HFFc6 (cell line): ENCODE data around the gene PATJ. TPM values are rescaled to one million over a fixed set of nuclear protein-coding genes. Genes with fewer than 3 reads are reported as not detected.
"Not testable (repeated sequence)": the region's sequence is repeated elsewhere in the genome, so short reads cannot be mapped to it uniquely, and the experiment has no call there.

Source experiments
- DNase-seq: peaks from one replicate; pipeline ENCODE4 v3.0.0-alpha.2; 2018
- H3K27ac Mint-ChIP-seq: 2 replicates; pipeline ENCODE4 v1.8.0; 2020; ENCODE audit warnings: mild to moderate bottlenecking, mixed read lengths
- H3K27me3 Mint-ChIP-seq: 2 replicates; pipeline ENCODE4 v1.8.0; 2021; ENCODE audit warnings: mild to moderate bottlenecking, moderate library complexity, mixed read lengths; ENCODE audit not compliant: insufficient read depth
- H3K36me3 Mint-ChIP-seq: 2 replicates; pipeline ENCODE4 v1.8.0; 2021; ENCODE audit warnings: low read depth, mixed read lengths
- H3K4me1 Mint-ChIP-seq: 2 replicates; pipeline ENCODE4 v1.8.0; 2020; ENCODE audit warnings: low read depth, mixed read lengths
- H3K4me3 Mint-ChIP-seq: 2 replicates; pipeline ENCODE4 v1.8.0; 2020; ENCODE audit warnings: mild to moderate bottlenecking, moderate library complexity, mixed read lengths
- H3K9me3 Mint-ChIP-seq: 2 replicates; pipeline ENCODE4 v1.8.0; 2020; ENCODE audit warnings: mild to moderate bottlenecking, mixed read lengths
- CTCF ChIP-seq: fragments of 200-600 bp; sonication (generic); IDR thresholded peaks from 2 replicates; pipeline ENCODE4 v1.5.0; 2021; ENCODE audit warnings: antibody characterized with exemption, mild to moderate bottlenecking
- total RNA-seq, 6 experiments: library from RNA; stranded (reverse); fragmentation: NEBNext Ultra II Directional; extraction: Animal tissue kit (Norgen Biotek cat#: 25700); gene quantifications; 2 replicates in 1 of 6; 3 replicates in 5 of 6; pipeline ENCODE4 v1.2.3, GENCODE V29; 2021

The PATJ gene
- total RNA-seq, 6 experiments from 2014 or later, result 4.7 to 8.0 (median 5.7) TPM

GRCh38 chr1:61955261-61955660 lies 213.0 kb downstream of the PATJ start:
- Mint-ChIP-seq H3K27me3 (no peaks in the 10 kb centered on the region), H3K36me3 (no peaks in the 10 kb centered on the region), H3K4me1 (no peaks in the 10 kb centered on the region), H3K9me3 (no peaks in the 10 kb centered on the region; the same call in 1 of the 2 replicates), H3K4me3 (no peak overlapping the region), H3K27ac (no peak overlapping the region)
- DNase-seq, result no peak
- TF ChIP-seq CTCF, result no peak

GRCh38 chr1:61956016-61956645 lies 213.9 kb downstream of the PATJ start:
- DNase-seq, result no peak
- H3K4me1 Mint-ChIP-seq, result no peaks in the 10 kb centered on the region

GRCh38 chr1:61956784-61957183 lies 214.5 kb downstream of the PATJ start:
- H3K27me3 Mint-ChIP-seq, result no peaks in the 10 kb centered on the region
- DNase-seq, result no peak
- peaks cover 8% of the 10 kb centered on the region for H3K9me3 Mint-ChIP-seq
- H3K36me3 Mint-ChIP-seq, result no peaks in the 10 kb centered on the region
- no peaks in the 10 kb centered on the region for H3K4me1 Mint-ChIP-seq
- no peak overlapping the region for H3K4me3 Mint-ChIP-seq
- H3K27ac Mint-ChIP-seq, result no peak overlapping the region
- TF ChIP-seq CTCF, result no peak

More at GRCh38 chr1:61956016-61956645, 213.9 kb downstream of the PATJ start:
- TF ChIP-seq CTCF, result no peak
- Mint-ChIP-seq H3K27ac (no peak overlapping the region), H3K9me3 (peaks cover 6% of the 10 kb centered on the region), H3K36me3 (no peaks in the 10 kb centered on the region), H3K4me3 (no peak overlapping the region), H3K27me3 (no peaks in the 10 kb centered on the region)

GRCh38 chr1:61961009-61961408 lies 218.7 kb downstream of the PATJ start:
- H3K4me3 Mint-ChIP-seq, result no peak overlapping the region
- no peak overlapping the region for H3K27ac Mint-ChIP-seq
- H3K9me3 Mint-ChIP-seq, result peaks cover 8% of the 10 kb centered on the region

GRCh38 chr1:61962631-61963030 lies 220.4 kb downstream of the PATJ start:
- TF ChIP-seq CTCF, result no peak
- no peaks in the 10 kb centered on the region for H3K36me3 Mint-ChIP-seq
- DNase-seq, result no peak
- H3K4me3 Mint-ChIP-seq, result no peak overlapping the region
- H3K9me3 Mint-ChIP-seq, result peaks cover 8% of the 10 kb centered on the region
- peaks cover 2% of the 10 kb centered on the region; the same call in 1 of the 2 replicates for H3K4me1 Mint-ChIP-seq
- no peak overlapping the region for H3K27ac Mint-ChIP-seq
- H3K27me3 Mint-ChIP-seq, result no peaks in the 10 kb centered on the region; the same call in 1 of the 2 replicates

More at GRCh38 chr1:61961009-61961408, 218.7 kb downstream of the PATJ start:
- Mint-ChIP-seq H3K27me3 (no peaks in the 10 kb centered on the region; the same call in 1 of the 2 replicates), H3K4me1 (no peaks in the 10 kb centered on the region), H3K36me3 (no peaks in the 10 kb centered on the region)
- TF ChIP-seq CTCF, result no peak
- DNase-seq, result no peak

- H3K4me3 Mint-ChIP-seq, H3K27ac Mint-ChIP-seq, H3K27me3 Mint-ChIP-seq, H3K9me3 Mint-ChIP-seq, H3K4me1 Mint-ChIP-seq, H3K36me3 Mint-ChIP-seq, DNase-seq: not testable (repeated sequence)
Observed at GRCh38 chr1:61966450-61967225, 224.4 kb downstream of the PATJ start.
